Panc1 (cell line): ENCODE data around the gene GOLGA6B. TPM values are rescaled to one million over a fixed set of nuclear protein-coding genes. Genes with fewer than 3 reads are reported as not detected.
"Not testable (repeated sequence)": the region's sequence is repeated elsewhere in the genome, so short reads cannot be mapped to it uniquely, and the experiment has no call there.

ENCODE experiments used
- ATAC-seq: fragments of 200-7000 bp; cut with Tn5 transposase; 2 replicates; pipeline ENCODE4 v1.9.1; 2020; ENCODE audit warnings: mild to moderate bottlenecking, moderate library complexity
- BruUV-seq: library from RNA; stranded (reverse); fragments of 400-500 nt; replicated peaks from 2 replicates; lab custom pipeline; 2021; lab: Mats Ljungman, UMichigan
- CTCF ChIA-PET: fragments of 300-600 bp; sonication (Branson Sonifier 250); formaldehyde crosslinking; loops from one replicate; lab custom pipeline; 2022; ENCODE audit warnings: antibody characterized with exemption; lab: Charles Lee
- POLR2A ChIA-PET: fragments of 300-600 bp; sonication (Branson Sonifier 250); formaldehyde crosslinking; loops from one replicate; lab custom pipeline; 2022; ENCODE audit warnings: antibody characterized with exemption; lab: Charles Lee
- DNase-seq: peaks from one replicate; pipeline ENCODE4 v3.0.0-alpha.2; 2010; ENCODE audit warnings: low read depth, low spot score
- H3K27ac ChIP-seq: 2 replicates; pipeline ENCODE4 v1.5.1; 2011; ENCODE audit warnings: mild to moderate bottlenecking, low read length, inconsistent platforms
- H3K27me3 ChIP-seq: fragments of 200-500 bp; sonication (Bioruptor generic); 2 replicates; pipeline ENCODE4 v1.6.0; 2014; ENCODE audit warnings: low read length, inconsistent platforms; ENCODE audit not compliant: control insufficient read depth, insufficient read depth
- H3K36me3 ChIP-seq: fragments of 200-500 bp; sonication (Bioruptor generic); 2 replicates; pipeline ENCODE4 v1.5.1; 2014; ENCODE audit warnings: inconsistent platforms, mild to moderate bottlenecking, low read length, moderate library complexity; ENCODE audit not compliant: control insufficient read depth, insufficient read depth
- H3K4me1 ChIP-seq: 2 replicates; pipeline ENCODE4 v1.5.1; 2011; ENCODE audit warnings: inconsistent platforms, mild to moderate bottlenecking, low read length, moderate library complexity; ENCODE audit not compliant: control insufficient read depth, insufficient read depth
- H3K4me3 ChIP-seq, 2 experiments: 2 replicates each; pipeline ENCODE4 v1.5.1; 2011 to 2012; ENCODE audit warnings: low read depth in 2 of 2, low read length in 2 of 2, mild to moderate bottlenecking in 2 of 2, inconsistent platforms in 1 of 2, moderate library complexity in 1 of 2
- H3K9me3 ChIP-seq: fragments of 200-500 bp; sonication (Bioruptor generic); 2 replicates; pipeline ENCODE4 v1.5.1; 2014; ENCODE audit warnings: low read depth, mild to moderate bottlenecking, inconsistent platforms, low read length, moderate library complexity; ENCODE audit not compliant: control insufficient read depth, insufficient read depth
- POLR2AphosphoS5 ChIP-seq: IDR thresholded peaks from 2 replicates; pipeline ENCODE4 v1.6.1; 2012; ENCODE audit warnings: mild to moderate bottlenecking, low read depth, low read length, moderate library complexity
- SIN3A ChIP-seq: IDR thresholded peaks from 2 replicates; pipeline ENCODE4 v1.6.1; 2012; ENCODE audit warnings: low read depth, mild to moderate bottlenecking, low read length, moderate library complexity, borderline replicate concordance; ENCODE audit not compliant: insufficient read depth
- in situ Hi-C: cut with HindIII; loops from 2 replicates; pipeline ENCODE4 v1.10.0; 2016; ENCODE audit warnings: low sequenced_read_pairs, low pct_unique_long_range_greater_than_20kb
- intact Hi-C: fragments of 100-400 bp; cut with micrococcal nuclease; formaldehyde crosslinking; loops from one replicate; pipeline ENCODE4 v1.10.0; 2022; ENCODE audit not compliant: unreplicated experiment
- total RNA-seq: library from RNA; stranded (reverse); gene quantifications from one replicate; pipeline ENCODE4 v1.2.1, GENCODE V29; 2021; ENCODE audit not compliant: unreplicated experiment

Gene GOLGA6B
- total RNA-seq, 1 experiment from 2014 or later: not detected

- intact Hi-C loops: not testable (repeated sequence)
These were observed 38.8 kb upstream of the GOLGA6B start for GRCh38 chr15:72615533-72616233.

DNA sequence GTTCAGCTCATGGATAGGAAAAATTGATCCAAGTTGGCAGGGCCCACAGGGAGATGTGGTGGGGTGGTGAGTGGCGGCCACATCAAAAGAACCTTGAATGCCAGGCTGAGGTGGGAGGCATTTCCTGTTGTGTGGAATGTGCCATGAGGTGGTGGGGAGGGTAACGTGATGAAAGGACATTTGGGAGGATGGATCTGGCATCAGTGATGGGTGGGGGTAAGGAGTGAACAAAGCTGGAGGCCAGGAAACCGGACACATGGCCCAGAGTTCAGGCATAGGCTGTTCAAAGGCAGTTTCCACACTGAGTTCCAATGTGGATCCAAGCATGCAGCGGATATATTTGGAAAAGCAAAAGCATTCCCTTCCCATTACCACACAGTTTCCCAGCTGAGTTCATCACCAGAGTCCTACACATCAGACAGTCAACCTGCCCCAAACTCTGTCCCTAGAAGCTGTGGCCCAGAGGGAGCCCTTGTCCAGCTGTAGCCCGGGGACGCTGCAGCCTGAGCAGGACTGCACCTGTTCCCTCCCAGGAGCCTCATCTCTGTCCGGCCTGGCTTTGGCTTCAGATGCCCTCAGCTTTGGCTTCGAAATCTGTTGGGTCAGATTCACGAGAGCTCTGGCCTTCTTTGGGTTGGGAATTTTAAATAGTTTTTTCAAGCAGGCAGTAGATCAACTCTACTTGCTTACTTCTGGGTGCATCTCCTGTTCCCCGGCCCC lies 37.8 kb upstream of the GOLGA6B start:
- Histone ChIP-seq H3K27me3 (no peaks in the 10 kb centered on the region), H3K4me3 (no peak overlapping the region), H3K36me3 (no peaks in the 10 kb centered on the region), H3K9me3 (no peaks in the 10 kb centered on the region), H3K27ac (no peak overlapping the region), H3K4me1 (no peaks in the 10 kb centered on the region)
- POLR2A ChIA-PET: interaction anchor here (0.6 kb wide), 1 partner anchor 35 kb away, joined by 3 read pairs; no protein-coding TSS in a partner anchor
- ATAC-seq (no peak), DNase-seq (no peak)
- BruUV-seq: no TSS peak
- in situ Hi-C loops (no loop called here), intact Hi-C loops (no loop called here)
- no peak for TF ChIP-seq SIN3A
- TF ChIP-seq POLR2AphosphoS5: no peak
- CTCF ChIA-PET: interaction anchor here (0.7 kb wide), 1 partner anchor 46 kb away, joined by 3 read pairs; no protein-coding TSS in a partner anchor

More at GRCh38 chr15:72615533-72616233, 38.8 kb upstream of the GOLGA6B start:
- H3K27ac ChIP-seq, POLR2A ChIA-PET, BruUV-seq, DNase-seq, ATAC-seq, H3K4me1 ChIP-seq, H3K4me3 ChIP-seq, H3K27me3 ChIP-seq, CTCF ChIA-PET, in situ Hi-C loops, H3K36me3 ChIP-seq, H3K9me3 ChIP-seq: not testable (repeated sequence)

GRCh38 chr15:72623854-72624253 lies 30.6 kb upstream of the GOLGA6B start:
- POLR2A ChIA-PET, H3K36me3 ChIP-seq, H3K4me1 ChIP-seq, ATAC-seq, BruUV-seq, DNase-seq, CTCF ChIA-PET, H3K27ac ChIP-seq, in situ Hi-C loops, H3K9me3 ChIP-seq, H3K4me3 ChIP-seq, intact Hi-C loops, H3K27me3 ChIP-seq: not testable (repeated sequence)

DNA sequence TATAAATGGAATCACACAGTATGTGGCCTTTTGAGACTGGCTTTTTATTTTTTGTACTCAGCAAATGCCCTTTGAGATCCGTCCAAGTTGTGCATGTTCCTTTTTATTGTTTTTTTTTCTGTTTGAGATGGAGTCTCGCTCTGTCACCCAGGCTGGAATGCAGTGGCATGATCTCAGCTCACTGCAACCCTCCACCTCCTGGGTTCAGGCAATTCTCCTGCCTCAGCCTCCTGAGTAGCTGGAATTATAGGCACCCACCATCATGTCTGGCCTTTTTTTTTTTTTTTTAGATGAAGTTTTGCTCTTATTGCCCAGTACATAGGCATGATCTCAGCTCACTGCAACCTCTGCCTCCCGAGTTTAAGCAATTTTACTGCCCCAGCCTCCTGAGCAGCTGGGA lies 28.3 kb upstream of the GOLGA6B start:
- H3K4me1 ChIP-seq, H3K27me3 ChIP-seq, CTCF ChIA-PET, BruUV-seq, H3K9me3 ChIP-seq, in situ Hi-C loops, intact Hi-C loops, DNase-seq, ATAC-seq, H3K4me3 ChIP-seq, H3K36me3 ChIP-seq, H3K27ac ChIP-seq: not testable (repeated sequence)
- POLR2A ChIA-PET: interaction anchor here (0.6 kb wide), 1 partner anchor 153 kb away, joined by 5 read pairs; no protein-coding TSS in a partner anchor
